OCI-LY1 (cell line): ENCODE measurements around the gene GNL3L.

ENCODE experiments used
- CTCF ChIP-seq: fragments of 200-600 bp; sonication (generic), shearing (Covaris generic); IDR thresholded peaks from 2 replicates; pipeline ENCODE4 v1.5.1; 2017; ENCODE audit warnings: mild to moderate bottlenecking, antibody characterized with exemption, low read length, moderate library complexity, mixed read lengths
- EZH2 ChIP-seq: fragments of 200-600 bp; sonication (generic), shearing (Covaris generic); IDR thresholded peaks from 2 replicates; pipeline ENCODE4 v1.8.0; 2017; ENCODE audit warnings: borderline replicate concordance, mixed run types, mild to moderate bottlenecking, antibody characterized with exemption, low read length, moderate library complexity, mixed read lengths

GRCh38 chrX:54561622-54562021 lies 31.6 kb downstream of the GNL3L start:
- TF ChIP-seq CTCF (no peak), EZH2 (no peak)
